ENCODE measurements around the gene NAA16. TPM values are rescaled to one million over a fixed set of nuclear protein-coding genes. Genes with fewer than 3 reads are reported as not detected.
"Not testable (repeated sequence)": the region's sequence is repeated elsewhere in the genome, so short reads cannot be mapped to it uniquely, and the experiment has no call there.

Gene NAA16
- total RNA-seq, 2 donors from 2014 or later = 6.6 to 10.0 TPM

DNA sequence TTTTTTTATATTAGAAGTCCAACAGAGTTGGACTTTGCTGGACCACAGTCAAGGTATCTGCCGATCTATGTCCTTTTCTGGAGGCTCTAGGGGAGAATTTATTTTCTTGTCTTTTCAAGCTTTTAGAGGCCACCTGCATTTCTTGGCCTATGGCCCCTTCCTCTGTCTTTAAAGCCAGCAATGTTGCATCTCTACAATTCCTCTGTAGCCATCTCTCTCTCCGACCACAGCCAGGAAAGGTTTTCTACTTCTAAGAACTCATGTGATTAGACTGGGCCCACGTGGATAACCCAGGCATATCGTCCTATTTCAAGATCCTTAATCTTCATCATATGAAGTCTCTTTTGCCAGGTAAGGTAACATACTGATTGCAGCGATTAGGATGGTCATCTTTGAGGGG lies 102.8 kb downstream of the NAA16 start:
- H3K36me3 ChIP-seq = no peaks in the 10 kb centered on the region
- DNase-seq (ENCODE audit: low spot score) = no peak
- no peak overlapping the region for H3K4me3 ChIP-seq
- H3K9me3 ChIP-seq = no peaks in the 10 kb centered on the region
- TF ChIP-seq, protein P1, sequence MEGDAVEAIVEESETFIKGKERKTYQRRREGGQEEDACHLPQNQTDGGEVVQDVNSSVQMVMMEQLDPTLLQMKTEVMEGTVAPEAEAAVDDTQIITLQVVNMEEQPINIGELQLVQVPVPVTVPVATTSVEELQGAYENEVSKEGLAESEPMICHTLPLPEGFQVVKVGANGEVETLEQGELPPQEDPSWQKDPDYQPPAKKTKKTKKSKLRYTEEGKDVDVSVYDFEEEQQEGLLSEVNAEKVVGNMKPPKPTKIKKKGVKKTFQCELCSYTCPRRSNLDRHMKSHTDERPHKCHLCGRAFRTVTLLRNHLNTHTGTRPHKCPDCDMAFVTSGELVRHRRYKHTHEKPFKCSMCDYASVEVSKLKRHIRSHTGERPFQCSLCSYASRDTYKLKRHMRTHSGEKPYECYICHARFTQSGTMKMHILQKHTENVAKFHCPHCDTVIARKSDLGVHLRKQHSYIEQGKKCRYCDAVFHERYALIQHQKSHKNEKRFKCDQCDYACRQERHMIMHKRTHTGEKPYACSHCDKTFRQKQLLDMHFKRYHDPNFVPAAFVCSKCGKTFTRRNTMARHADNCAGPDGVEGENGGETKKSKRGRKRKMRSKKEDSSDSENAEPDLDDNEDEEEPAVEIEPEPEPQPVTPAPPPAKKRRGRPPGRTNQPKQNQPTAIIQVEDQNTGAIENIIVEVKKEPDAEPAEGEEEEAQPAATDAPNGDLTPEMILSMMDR (IDR thresholded peaks at IDR 0.05) = no peak
- H3K27ac ChIP-seq = no peak overlapping the region
- no peaks in the 10 kb centered on the region for H3K27me3 ChIP-seq
- H3K4me1 ChIP-seq = no peaks in the 10 kb centered on the region

DNA sequence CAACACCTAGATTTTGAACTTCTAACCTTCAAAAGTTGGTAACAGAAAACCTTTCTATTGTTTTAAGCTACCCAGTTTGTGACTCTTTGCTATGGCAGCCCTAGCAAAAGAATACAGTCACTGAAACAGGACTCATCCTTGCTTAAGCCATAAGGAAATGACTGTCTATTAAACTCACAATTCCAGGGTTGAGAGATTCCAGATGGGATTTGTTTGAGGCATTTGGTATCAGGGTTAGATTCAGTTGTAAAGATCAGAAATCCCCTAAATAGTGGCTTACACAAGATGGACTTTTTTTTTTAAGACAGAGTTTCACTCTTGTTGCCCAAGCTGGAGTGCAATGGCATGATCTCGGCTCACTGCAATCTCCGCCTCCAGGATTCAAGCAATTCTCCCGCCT lies 105.2 kb downstream of the NAA16 start:
- H3K27me3 ChIP-seq = no peaks in the 10 kb centered on the region
- TF ChIP-seq, protein P1 (IDR thresholded peaks at IDR 0.05) = no peak

DNA sequence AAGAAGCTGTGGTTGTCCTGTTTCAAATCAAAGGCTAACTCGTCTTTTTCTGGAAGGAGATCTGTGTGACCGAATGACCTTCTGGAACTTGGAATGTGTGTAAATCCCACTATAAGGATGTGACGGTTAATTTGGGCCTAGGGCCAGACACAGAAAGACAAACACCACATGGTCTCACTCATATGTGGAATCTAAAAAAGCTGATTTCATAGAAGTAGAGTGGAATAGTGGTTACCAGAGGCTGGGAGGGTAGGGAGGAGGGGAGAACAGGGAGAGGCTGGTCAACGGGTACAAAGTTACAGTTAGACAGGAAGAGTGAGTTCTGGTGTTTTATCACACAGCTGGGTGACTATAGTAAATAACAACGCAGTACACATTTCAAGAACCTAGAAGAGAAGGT lies 107.0 kb downstream of the NAA16 start:
- TF ChIP-seq, protein P1 (IDR thresholded peaks at IDR 0.05) = no peak

More for the DNA sequence above, 105.2 kb downstream of the NAA16 start:
- Histone ChIP-seq H3K27ac (no peak overlapping the region), H3K36me3 (no peaks in the 10 kb centered on the region), H3K9me3 (no peaks in the 10 kb centered on the region), H3K4me3 (no peak overlapping the region), H3K4me1 (no peaks in the 10 kb centered on the region)
- no peak for DNase-seq (ENCODE audit: low spot score)

DNA sequence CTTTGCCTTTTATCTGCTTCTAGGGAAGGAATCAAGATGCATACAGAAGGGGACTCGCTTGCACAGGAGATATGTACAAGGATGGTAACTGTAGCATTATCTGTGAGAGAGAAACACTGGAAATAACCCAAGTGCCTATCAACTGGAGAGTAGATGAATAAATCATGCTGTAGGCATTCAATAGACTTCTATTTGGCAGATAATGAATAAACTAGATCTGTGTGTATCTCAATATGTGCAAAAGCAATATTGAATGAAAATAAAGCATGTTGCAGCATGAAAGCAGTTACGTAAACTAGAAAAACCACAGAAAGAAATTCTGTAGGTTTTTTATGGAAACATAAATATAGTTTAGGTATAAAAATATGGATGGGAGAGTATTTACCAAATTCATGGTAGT lies 107.7 kb downstream of the NAA16 start:
- Histone ChIP-seq H3K9me3 (no peaks in the 10 kb centered on the region), H3K27ac (no peak overlapping the region), H3K27me3 (no peaks in the 10 kb centered on the region), H3K36me3 (no peaks in the 10 kb centered on the region), H3K4me3 (no peak overlapping the region), H3K4me1 (no peaks in the 10 kb centered on the region)
- TF ChIP-seq, protein P1 (IDR thresholded peaks at IDR 0.05) = no peak
- DNase-seq (ENCODE audit: low spot score) = no peak

More for the DNA sequence above, 107.0 kb downstream of the NAA16 start:
- no peaks in the 10 kb centered on the region for H3K36me3 ChIP-seq
- H3K27ac ChIP-seq = no peak overlapping the region
- no peaks in the 10 kb centered on the region for H3K9me3 ChIP-seq
- no peaks in the 10 kb centered on the region for H3K27me3 ChIP-seq
- no peaks in the 10 kb centered on the region for H3K4me1 ChIP-seq
- H3K4me3 ChIP-seq = no peak overlapping the region
- no peak for DNase-seq (ENCODE audit: low spot score)

DNA sequence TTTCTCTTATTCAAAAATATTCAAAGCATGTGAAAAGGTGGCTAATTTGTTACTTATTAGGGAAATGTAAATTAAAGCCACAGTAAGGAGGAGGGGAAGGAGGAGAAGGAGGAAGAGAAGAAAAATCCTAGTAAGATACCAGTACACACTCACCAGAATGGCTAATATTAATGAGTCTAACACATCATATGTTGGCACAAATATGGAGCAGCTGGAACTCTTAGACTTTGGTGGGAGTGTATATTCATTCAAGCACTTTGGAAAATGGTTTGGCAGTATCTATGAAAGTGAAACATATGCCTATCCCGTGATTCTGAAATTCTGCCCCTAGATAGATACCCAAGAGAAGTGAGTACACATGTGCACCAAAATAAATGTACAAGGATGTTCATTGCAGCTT lies 108.1 kb downstream of the NAA16 start:
- H3K27me3 ChIP-seq = no peaks in the 10 kb centered on the region
- no peaks in the 10 kb centered on the region for H3K36me3 ChIP-seq
- no peak for DNase-seq (ENCODE audit: low spot score)
- H3K4me1 ChIP-seq = no peaks in the 10 kb centered on the region
- no peak overlapping the region for H3K4me3 ChIP-seq
- H3K9me3 ChIP-seq = no peaks in the 10 kb centered on the region
- H3K27ac ChIP-seq = no peak overlapping the region
- TF ChIP-seq, protein P1 (IDR thresholded peaks at IDR 0.05) = no peak

DNA sequence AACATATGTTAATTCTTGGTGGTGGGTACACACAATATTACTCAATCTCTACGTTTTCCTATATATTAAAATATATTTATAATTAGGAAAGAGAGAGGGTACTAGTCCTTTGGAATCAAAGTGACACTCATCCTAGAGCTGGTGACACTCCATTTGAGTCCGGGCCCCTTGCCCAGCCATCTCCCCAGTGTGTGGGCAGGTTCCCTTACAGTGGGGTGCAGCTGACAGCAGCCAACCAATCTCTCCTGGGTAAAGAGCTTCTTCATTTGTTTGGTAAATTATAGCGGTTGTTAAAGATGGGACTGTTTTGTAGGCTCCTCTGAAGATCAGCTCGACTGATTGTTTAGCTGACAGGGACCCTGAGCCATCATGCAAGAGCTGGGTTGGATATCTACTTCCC lies 109.1 kb downstream of the NAA16 start:
- H3K4me1 ChIP-seq = no peaks in the 10 kb centered on the region
- H3K27me3 ChIP-seq = no peaks in the 10 kb centered on the region
- H3K36me3 ChIP-seq = no peaks in the 10 kb centered on the region
- DNase-seq (ENCODE audit: low spot score) = no peak
- TF ChIP-seq, protein P1 (IDR thresholded peaks at IDR 0.05) = no peak
- H3K27ac ChIP-seq = no peak overlapping the region
- H3K9me3 ChIP-seq = no peaks in the 10 kb centered on the region
- H3K4me3 ChIP-seq = no peak overlapping the region

DNA sequence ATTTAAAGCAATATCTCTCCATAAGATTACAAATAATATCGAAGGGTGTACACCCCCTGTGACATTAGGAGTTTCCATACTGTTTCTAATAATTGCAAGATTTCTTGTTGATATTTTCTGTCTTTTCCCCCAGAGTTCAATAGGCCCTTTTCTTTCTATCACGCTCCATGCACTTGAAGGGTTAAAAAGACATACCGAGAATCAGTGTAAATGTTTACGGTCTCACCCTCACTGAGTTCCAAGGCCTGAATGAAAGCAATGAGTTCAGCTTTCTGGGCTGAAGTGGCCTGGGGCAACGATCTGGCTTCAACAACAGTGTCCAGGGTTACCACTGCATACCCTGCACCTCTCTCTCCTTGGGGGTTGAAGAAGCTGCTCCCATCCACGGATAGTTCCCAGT lies 110.3 kb downstream of the NAA16 start:
- not testable (repeated sequence) for DNase-seq (ENCODE audit: low spot score); H3K9me3 ChIP-seq

DNA sequence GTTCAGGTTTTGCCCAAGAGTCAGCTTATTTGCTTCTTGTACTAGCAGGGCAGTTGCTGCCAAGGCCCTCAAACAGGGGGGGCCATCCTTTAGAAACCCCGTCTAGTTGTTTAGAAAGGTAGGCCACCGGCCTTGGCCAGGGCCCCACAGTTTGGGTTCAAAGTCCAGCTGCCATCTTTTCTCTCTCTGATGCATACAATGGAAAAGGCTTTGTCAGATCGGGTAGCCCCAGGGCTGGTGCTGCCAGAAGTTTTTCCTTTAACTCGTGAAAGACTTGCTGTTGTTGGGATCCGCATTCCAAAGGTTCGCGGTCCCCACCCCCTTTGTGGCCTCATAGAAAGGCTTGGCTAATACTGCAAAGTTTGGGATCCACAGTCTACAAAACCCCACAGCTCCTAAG lies 110.9 kb downstream of the NAA16 start:
- not testable (repeated sequence) for DNase-seq (ENCODE audit: low spot score); H3K36me3 ChIP-seq; H3K4me1 ChIP-seq; H3K9me3 ChIP-seq; H3K27ac ChIP-seq; H3K4me3 ChIP-seq; H3K27me3 ChIP-seq

More for the DNA sequence above, 110.3 kb downstream of the NAA16 start:
- H3K4me3 ChIP-seq, H3K4me1 ChIP-seq, H3K27me3 ChIP-seq, H3K27ac ChIP-seq, H3K36me3 ChIP-seq: not testable (repeated sequence)

DNA sequence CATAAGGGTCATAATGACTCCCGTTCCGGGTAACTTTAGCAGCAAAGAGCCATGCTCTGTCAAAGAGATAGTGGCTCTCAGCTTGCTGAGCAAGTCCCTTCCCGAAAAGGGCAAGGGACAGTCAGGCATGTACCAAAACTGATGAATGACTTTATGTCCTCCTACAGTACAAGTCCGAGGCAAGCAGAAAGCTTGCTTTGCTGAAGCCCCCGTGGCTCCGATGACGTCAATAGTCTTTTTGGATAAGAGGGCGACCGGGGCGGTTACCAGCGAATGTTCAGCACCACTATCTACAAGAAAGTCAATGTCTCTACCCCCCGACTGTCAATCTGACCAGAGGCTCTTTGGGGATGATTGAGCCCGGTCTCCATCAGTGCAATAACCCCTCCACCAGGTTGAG lies 112.2 kb downstream of the NAA16 start:
- not testable (repeated sequence) for DNase-seq (ENCODE audit: low spot score); H3K27me3 ChIP-seq; H3K9me3 ChIP-seq; H3K27ac ChIP-seq; H3K4me3 ChIP-seq; H3K36me3 ChIP-seq; H3K4me1 ChIP-seq

All from right atrium auricular region (tissue), 2 donors.